Activated T-cell treated with anti-CD3 and anti-CD28 coated beads for 4 hours (primary cell): ENCODE data around the gene NOCT.
"Not testable (repeated sequence)": the region's sequence is repeated elsewhere in the genome, so short reads cannot be mapped to it uniquely, and the experiment has no call there.

Source experiments
- DNase-seq: peaks from one replicate; pipeline ENCODE4 v3.0.0-alpha.2; 2020

NOCT gene, protein sequence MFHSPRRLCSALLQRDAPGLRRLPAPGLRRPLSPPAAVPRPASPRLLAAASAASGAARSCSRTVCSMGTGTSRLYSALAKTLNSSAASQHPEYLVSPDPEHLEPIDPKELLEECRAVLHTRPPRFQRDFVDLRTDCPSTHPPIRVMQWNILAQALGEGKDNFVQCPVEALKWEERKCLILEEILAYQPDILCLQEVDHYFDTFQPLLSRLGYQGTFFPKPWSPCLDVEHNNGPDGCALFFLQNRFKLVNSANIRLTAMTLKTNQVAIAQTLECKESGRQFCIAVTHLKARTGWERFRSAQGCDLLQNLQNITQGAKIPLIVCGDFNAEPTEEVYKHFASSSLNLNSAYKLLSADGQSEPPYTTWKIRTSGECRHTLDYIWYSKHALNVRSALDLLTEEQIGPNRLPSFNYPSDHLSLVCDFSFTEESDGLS

DNA sequence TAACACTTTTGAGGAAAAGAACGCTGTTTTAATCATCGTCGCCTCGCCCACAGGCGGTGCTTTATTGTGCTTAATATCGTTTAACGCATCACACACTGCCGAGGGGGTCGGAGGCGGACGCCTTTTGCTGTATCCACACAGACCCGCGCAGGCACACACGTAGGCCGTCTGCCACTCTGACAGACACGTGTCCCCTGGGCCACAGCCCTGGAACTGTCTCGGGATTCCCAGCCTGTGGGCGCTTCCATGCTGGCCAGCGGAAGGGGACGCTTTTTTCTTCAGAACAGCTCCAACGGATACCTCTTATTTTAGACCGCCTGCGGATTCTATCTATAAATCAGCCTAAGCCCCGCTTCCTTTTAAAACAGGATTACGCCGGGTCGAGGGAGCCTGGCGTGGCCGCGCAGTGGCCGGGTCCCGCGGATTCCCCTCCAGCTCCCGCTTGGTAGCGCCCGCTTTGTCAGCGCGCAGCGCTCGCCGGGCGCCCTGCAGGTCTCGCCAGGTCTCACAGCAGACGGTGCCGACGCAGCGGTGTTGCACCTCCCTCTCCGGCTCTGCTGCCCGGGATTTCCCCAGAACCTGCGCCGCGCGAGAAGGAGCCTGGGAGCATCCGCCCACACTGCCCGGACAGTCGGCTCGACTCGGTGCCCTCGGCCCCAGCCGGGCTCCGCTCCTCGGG lies at the start of gene NOCT:
Gene NOCT, plus strand, starts transcription at position 513 of the 679 bp plus-strand sequence. CDS start 201 bp downstream, outside the sequence.
- DNase-seq, result peak; percentile 82

DNA sequence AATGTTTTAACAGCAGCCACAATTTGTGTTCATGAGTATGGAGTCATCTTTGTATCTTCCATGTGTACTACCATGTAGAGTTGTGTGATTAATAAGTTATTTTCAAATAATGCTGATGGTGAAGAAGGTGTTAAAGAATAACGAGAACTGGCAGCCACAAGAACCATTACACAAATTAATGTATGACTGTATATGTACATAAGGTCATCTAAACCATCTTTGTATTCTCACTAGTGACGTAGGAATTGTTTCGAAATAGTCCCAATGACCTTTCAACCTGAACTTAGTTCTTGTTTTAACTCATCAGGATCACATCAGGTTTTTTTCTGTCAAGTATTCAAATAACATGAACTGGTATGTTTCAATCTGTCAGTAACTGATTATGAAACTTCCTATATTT lies 48.3 kb upstream of the NOCT start:
- DNase-seq, result no peak

DNA sequence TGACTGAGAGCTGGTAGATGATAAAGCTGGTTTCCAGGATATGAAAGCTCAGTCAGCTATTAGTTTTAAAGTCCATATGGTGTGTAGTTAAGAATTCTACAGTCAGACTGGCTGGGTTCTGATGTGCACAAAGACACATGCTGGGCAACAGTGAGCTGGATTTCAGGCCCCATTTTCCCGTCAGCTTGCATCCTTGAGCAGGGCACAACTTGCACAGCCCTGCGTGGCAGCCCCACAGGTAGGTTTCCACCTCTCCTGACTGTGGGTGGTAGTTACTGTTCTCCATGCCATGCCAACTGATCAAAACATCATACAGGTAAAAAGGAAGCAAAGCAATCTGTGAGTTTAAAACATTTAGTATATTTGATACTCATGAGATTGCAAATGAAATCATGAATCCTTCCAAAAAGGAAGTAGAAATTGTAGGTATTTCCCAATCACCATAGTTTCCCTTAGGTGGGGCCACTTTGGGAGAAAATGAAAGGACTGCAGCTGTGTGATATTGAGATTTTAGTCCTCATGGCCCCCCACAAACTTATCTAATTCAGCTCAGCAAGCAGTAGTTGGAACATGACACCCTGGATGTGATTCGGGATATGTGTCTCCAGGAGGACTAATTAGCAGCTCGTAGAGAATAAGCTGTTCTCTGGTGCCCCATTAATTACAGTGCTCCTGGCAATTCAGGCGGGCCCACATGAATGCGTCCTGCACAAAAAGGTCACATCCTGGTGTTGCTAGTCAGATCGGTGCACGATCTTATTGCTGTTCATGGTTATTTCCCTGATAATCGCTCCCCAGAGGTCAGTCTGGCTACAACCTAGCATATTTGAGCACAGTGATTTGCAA lies 42.4 kb upstream of the NOCT start:
- no peak for DNase-seq

DNA sequence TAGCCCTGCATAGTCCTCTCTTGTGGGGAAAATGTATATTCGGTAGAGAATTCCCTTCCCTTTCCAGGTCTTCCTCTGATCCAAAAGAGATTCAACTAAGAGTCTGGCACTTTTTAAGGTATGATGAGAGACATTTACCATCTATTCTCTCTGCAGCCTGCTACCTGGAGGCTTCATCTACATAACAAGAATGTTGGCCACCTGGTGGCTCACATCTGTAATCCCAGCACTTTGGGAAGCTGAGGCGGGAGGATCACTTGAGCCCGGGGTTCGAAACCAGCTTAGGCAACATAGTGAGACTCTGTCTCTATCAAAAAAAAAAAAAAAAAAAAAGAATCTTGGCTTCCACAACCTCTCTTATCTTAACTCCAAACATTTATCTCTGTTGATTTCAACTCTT lies 40.4 kb upstream of the NOCT start:
- DNase-seq, result no peak

DNA sequence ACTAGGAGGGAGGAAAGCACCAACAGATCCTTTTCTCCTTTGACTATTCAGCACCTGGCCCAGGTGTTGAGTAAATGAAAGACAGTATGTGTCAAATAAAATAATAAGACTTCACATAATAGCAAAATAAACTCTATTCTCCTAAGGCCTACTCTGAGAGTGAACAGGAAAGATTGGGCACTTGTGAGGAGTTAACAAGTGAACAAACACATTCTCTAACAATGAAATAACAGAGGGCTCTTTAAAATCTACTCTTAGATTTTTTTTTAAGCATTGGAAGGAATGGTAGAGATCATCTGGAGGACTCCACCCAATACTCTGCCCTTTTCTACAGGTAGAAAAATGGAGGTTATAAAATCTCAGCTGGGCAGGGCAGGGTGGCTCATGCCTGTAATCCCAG lies 39.1 kb upstream of the NOCT start:
- DNase-seq, result no peak

DNA sequence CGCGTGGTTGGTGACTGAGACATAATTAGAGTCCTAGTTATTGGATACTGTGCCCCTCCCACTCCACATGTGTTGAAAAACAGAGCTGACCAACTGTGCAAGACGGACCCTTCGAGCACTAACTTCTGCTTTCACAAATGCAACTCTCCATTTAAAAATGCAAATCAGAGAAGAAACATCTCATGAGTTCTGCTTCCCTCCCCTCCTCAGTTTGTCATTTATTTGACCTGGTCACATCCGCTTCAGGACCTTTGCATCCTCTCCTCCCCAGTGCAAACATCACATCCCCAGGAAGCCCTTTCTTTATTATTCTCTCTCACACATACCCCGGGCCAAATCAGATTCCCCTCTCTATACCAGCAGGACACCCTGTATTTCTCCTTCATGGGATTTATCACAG lies 38.1 kb upstream of the NOCT start:
- no peak for DNase-seq

DNA sequence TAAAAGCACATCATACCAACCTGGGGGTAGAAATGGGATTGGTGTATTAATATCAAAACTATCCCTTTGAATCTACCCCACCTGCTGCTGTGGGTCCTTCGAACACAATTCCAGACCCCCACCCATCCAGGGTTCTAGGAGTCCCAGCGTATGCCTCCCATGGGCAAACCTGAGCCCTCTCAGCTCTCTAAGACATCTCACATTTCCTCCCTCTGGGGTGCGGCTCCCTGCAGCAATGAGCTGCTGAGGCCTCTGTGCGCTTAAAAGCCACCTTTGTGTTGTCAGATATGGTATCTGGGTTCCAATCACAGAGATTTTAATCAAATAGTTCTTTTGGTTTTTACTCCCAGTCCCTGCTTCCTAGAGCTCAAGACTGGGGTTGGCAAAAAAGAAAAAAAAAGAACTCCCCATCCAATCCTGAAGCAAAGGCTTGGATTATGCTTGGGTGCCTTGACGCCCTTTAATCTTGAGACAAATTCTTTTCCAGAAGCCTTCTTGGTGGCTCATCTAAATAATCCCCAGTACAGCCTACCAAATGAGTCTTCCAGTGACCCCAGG lies 37.5 kb upstream of the NOCT start:
- DNase-seq, result no peak

DNA sequence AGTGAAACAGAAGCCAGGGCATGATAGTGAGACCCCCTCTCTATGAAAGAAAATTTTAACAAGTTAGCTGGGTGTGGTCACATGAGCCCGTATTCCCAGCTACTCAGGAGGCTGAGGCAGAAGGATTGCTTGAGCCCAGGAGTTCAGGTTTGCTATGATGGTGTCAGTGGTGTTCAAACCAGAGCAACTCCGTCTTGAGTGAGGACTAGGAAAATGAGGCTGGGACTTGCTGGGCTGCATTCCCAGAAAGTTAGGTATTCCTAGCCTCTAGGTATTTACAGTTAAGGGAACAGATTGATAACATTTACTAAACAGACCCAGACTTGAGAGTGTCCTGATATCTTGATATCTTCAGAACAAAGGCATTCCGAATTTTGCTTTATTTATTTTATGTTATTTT lies 37.0 kb upstream of the NOCT start:
- DNase-seq, result no peak

DNA sequence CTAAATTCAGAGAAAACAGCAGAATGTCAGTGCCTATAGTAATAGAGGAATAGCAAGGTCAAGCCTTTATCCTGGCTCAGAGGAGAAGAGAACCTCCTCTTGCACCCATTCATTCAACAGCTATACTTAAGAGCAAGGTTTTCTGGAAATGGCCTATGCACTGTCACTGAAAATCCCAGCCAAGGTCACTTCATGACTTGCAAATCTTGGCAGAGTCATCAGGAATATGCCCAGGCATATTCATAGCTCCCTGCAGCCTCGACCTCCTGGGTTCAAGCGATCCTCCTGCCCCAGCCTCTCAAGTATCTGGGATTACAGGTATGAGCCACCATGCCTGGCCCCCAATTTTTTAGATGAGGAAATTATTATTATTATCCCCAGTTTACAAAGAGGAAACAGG lies 35.8 kb upstream of the NOCT start:
- no peak for DNase-seq

DNA sequence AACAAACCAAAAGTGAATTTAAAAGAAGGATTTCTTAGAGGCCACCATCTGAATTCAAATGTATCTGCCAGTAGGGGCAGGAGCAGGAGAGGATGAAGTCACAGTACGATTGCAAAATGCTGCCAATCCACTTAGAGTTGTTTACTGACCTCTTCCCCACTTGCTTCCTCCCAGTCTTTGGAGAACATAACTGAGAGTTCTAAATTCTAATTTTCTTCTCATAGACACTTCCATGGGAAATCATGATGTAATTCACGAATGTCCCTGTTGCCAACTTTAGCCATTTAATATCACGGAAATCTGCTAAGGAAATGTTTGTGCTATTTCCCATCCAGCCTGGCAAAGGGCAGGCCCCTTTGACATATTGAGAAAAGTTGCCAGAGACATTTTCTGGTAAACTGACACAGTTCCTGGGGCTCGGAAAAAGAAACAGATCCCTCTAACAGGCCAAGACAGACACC lies 33.6 kb upstream of the NOCT start:
- DNase-seq, result no peak

DNA sequence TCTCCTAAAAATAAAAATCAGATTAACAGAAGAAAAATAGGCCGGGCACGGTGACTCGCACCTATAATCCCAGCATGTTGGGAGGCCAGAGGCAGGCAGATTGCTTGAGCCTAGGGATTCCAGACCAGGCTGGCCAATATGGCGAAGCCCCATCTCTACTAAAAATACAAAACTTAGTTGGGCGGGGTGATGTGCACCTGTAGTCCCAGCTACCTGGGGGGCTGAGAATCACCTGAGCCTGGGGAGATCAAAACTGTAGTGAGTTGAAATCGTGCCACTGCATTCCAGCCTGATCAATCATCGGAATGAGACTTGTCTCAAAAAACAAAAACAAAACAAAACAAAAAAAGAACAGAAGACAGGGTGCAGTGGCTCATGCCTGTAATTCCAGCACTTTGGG lies 32.8 kb upstream of the NOCT start:
- DNase-seq, result no peak

DNA sequence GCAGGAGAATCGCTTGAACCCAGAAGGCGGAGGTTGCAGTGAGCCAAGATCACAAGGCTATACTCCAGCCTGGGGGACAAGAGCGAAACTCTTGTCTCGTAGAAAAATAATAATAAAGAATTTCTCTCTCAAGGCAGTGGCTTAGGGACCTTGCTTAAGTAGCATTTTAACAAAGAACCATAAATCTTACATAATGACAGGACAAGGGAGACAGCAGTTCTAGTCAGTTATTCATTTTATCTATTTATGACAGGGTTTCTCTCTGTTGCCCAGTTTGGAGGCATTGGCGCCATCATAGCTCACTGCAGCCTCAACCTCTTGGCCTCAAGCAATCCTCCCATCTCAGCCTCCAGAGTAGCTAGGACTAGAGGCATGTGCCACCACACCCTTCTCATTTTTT lies 31.9 kb upstream of the NOCT start:
- DNase-seq, result no peak

DNA sequence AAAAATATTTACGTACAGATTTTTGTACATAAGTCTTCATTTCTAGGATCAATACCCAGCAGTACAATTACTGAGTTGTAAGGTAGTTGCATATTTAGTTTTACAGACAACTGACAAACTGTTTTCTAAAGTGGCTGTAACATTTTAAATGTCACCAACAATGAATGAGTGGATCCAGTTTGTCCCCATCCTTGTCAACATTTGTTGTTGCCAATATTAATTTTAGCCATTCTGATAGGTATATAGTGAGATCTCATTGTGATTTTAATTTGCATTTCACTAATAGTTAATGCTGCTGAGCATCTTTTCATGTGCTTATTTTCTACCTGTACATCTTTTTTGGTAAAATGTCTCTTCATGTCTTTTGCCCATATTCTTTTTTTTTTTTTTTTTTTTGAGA lies 30.9 kb upstream of the NOCT start:
- DNase-seq, result no peak

DNA sequence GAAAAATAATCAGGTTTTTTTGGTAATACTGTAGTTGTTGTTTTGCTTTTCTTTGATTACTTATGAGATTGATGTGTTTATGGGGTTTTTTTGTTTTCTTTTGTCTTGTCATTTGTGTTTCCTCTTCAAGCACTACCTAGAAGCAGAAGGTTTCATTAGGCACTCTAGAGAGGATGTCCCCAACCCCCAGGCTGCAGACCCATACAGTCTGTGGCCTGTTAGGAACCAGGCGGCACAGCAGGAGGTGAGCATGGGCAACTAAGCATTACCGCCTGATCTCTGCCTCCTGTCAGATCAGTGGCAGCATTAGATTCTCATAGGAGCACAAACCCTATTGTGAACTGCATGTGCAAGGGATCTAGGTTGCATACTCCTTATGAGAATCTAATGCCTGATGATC lies 22.9 kb upstream of the NOCT start:
- DNase-seq, result no peak

DNA sequence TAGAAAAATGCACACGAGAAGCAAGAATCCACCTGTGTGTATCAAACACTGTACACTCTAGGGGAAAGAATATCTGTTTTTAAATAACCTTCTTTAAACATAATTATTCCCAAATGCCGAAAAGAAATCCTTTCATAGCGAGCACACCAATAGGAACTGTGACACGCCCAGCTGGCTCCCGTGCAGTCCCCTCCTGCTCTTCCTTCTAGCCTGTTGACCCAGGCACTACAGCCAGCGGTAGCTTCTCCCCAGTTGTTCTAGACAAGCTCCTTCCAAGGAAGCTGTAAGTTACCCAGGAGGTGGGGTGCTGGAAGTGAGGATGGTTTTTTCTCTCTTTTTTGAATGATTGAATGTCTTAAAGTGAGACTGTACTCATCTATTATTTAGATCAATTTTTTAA lies 19.5 kb upstream of the NOCT start:
- no peak for DNase-seq

DNA sequence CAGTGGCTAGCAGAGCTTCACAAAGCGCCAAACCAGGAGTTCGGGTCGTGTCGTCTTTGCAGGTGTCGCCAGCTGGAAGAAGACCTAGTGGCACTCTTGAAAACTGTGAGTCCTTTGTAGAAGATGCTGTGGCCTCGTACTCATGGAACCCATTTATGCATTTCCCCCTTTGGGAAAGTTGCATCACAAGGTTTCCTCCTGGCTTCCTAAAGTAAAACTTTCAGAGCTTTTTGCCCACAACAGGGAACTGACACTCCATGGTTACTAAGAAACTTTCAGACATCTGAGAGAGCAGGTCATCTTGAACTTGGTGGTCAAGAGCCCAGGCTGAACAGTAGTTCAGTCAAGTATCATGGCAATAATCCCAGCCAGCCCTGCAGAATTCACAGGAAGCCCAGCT lies 15.9 kb upstream of the NOCT start:
- DNase-seq, result no peak

DNA sequence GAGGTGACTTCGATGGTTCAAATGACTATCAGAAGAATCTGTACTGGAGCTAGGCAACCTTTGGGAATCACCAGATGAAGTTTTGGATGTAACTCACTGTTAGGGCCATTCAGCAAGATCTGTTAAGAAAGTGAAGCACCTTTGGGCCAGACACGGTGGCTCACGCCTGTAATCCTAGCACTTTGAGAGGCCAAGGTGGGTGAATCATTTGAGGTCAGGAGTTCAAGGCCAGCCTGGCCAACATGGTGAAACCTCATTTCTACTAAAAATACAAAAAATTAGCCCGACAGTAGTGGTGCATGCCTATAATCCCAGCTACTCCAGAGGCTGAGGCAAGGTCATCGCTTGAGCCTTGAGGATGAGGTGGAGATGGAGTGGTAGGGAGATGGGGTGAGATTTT lies 15.4 kb upstream of the NOCT start:
- not testable (repeated sequence) for DNase-seq

DNA sequence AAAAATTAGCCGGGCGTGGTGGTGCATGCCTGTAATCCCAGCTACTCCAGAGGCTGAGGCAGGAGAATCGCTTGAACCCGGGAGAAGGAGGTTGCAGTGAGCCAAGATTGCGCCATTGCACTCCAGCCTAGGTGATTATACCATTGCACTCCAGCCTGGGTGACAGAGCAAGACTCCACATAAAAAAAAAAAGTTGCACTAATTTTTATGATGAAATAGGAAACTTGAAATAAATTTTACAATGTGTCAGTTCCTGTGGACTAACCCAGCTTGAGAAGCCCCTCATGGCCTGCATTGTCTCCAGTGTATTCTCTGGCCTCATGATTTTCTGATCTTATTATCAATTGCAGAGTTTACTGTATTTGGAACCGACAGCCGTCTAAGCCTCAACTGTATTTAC lies 14.2 kb upstream of the NOCT start:
- not testable (repeated sequence) for DNase-seq

DNA sequence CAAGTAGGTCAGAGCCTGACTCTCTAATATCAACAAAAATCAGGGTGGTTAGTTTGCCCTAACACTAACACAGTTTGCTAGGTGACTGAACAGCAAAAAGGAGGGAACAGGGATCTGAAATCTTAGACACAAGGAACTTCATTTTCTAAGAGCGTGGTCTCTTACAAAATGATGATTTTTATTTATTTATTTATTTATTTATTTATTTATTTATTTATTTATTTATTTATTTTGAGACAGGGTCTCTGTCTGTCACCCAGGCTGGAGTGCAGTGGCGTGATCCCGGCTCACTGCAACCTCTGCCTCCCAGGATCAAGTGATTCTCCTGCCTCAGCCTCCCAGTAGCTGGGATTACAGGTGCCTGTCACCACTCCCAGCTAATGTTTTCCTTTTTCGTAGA lies 11.9 kb upstream of the NOCT start:
- DNase-seq, result not testable (repeated sequence)

DNA sequence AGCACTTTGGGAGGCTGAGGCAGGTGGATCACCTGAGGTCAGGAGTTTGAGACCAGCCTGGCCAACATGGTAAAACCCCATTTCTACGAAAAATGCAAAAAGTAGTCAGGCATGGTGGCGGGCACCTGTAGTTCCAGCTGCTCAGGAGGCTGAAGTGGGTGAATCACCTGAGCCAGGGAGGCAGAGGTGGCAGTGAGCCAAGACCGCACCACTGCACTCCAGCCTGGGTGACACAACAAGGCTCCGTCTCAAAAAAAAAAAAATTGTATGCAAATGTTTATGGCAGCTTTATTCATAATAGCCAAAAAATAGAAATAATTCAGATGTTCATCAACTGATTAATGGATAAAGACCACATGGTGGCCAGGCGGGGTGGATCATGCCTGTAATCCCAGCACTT lies 9.8 kb upstream of the NOCT start:
- DNase-seq, result no peak

DNA sequence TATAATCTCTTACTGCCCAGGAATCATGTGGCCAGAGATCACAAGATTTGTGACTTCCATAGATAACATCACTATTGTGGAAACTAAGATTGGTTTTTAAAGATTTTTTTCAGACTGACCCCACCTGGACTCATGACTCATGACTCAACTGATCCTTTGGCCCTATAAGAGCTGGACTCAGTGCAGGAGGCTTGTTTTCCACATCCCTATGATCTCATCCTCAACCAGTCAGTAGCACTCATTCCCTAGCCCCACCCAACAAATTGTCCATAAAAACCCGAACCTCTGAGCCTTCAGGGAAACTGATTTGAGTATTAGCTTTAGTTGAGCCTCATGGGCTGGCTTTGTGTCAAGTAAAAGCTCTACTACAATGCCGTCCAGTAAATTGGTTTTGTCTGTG lies 7.9 kb upstream of the NOCT start:
- DNase-seq, result no peak

DNA sequence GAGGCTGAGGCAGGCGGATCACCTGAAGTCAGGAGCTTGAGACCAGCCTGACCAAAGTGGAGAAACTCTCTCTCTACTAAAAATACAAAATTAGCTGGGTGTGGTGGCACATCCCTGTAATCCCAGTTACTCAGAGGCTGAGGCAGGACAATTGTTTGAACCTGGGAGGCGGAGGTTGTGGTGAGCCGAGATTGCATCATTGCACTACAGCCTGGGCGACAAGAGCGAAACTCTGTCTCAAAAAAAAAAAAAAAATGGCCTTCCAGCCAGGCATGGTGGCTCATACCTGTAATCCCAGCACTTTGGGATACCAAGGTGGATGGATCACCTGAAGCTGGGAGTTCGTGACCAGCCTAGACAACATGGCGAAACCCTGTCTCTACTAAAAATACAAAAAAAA lies 7.3 kb upstream of the NOCT start:
- DNase-seq, result not testable (repeated sequence)

DNA sequence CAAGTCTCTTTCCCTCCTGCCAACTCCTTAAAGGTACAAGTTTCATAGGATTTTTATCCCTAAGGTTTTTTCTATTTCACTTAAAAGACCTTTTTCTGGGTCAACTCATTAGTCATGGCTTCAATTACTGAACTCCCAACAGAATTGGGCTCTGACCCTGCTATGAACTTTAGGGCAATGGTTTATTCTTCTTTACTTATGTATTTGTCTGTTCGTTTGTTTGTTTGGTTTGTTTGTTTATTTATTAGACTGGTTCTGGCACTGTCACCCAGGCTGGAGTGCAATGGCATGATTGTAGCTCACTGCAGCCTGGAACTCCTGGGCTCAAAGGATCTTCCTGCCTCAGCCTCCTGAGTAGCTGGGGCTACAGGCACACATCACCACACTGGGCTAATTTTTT lies 5.9 kb upstream of the NOCT start:
- no peak for DNase-seq
